ENCODE results near the gene EIF2D. TPM values are rescaled to one million over a fixed set of nuclear protein-coding genes. Genes with fewer than 3 reads are reported as not detected.

The EIF2D gene
- 100 to 1,000 TPM; 100 to 102 TPM for total RNA-seq

- peak within 1 kb of the TSS; percentile 92 for H3K27ac Mint-ChIP-seq
- peaks cover 37% of the 10 kb centered on the region for H3K36me3 Mint-ChIP-seq (ENCODE audit: low read depth)
- TF ChIP-seq CTCF (IDR thresholded peaks at IDR 0.05) = peak; percentile 89
- intact Hi-C loops (cut with micrococcal nuclease) = no loop called here
- DNase-seq = peak; percentile 95
- POLR2A ChIA-PET = interaction anchor here (0.6 to 2.4 kb wide), 11 partner anchors 8 to 54 kb away, joined by 3 to 12 read pairs (median 3); no protein-coding TSS in a partner anchor
- H3K4me1 Mint-ChIP-seq (ENCODE audit: low read depth) = peaks cover 39% of the 10 kb centered on the region
- H3K9me3 Mint-ChIP-seq = no peaks in the 10 kb centered on the region
- peak within 1 kb of the TSS; percentile 91 for H3K4me3 Mint-ChIP-seq
- ATAC-seq = peak; percentile 96
- CTCF ChIA-PET = interaction anchor here (0.7 to 7.1 kb wide), 29 partner anchors 9 to 162 kb away, joined by 3 to 66 read pairs (median 5); partner anchors contain the start of genes DYRK3 and RASSF5
- no peaks in the 10 kb centered on the region for H3K27me3 Mint-ChIP-seq
Measured at GRCh38 chr1:206612129-206612876, at the start of gene EIF2D. EIF2D (minus strand) TSS chr1:206612465; CDS start chr1:206612342, 123 bp downstream.

- DNase-seq (no peak), ATAC-seq (no peak)
- Mint-ChIP-seq H3K4me1 (ENCODE audit: low read depth) (peaks cover 37% of the 10 kb centered on the region), H3K27me3 (peaks cover 40% of the 10 kb centered on the region), H3K27ac (no peak overlapping the region), H3K4me3 (no peak overlapping the region), H3K36me3 (ENCODE audit: low read depth) (no peaks in the 10 kb centered on the region), H3K9me3 (no peaks in the 10 kb centered on the region)
- no peak for TF ChIP-seq CTCF (IDR thresholded peaks at IDR 0.05)
- intact Hi-C loops (cut with micrococcal nuclease) = loop anchor here (5.0 to 10.0 kb wide), 2 partner anchors 56 to 169 kb away; no protein-coding TSS in a partner anchor
- POLR2A ChIA-PET = no interaction called here
- CTCF ChIA-PET = interaction anchor here (2.7 to 14.1 kb wide), 9 partner anchors 8 to 251 kb away, joined by 11 to 340 read pairs (median 46); partner anchors contain the start of gene DYRK3
Measured at GRCh38 chr1:206661161-206661820, 49.0 kb upstream of the EIF2D start.

GRCh38 chr1:206660136-206660535, 47.9 kb upstream of the EIF2D start:
- Mint-ChIP-seq H3K36me3 (ENCODE audit: low read depth) (no peaks in the 10 kb centered on the region), H3K4me1 (ENCODE audit: low read depth) (peaks cover 37% of the 10 kb centered on the region), H3K4me3 (no peak overlapping the region), H3K27ac (no peak overlapping the region), H3K9me3 (no peaks in the 10 kb centered on the region), H3K27me3 (peaks cover 37% of the 10 kb centered on the region)
- no peak for TF ChIP-seq CTCF (IDR thresholded peaks at IDR 0.05)
- DNase-seq (no peak), ATAC-seq (no peak)
- intact Hi-C loops (cut with micrococcal nuclease) = loop anchor here (5.0 to 10.0 kb wide), 2 partner anchors 55 to 168 kb away; no protein-coding TSS in a partner anchor
- POLR2A ChIA-PET = interaction anchor here (1.2 kb wide), 1 partner anchor 24 kb away, joined by 4 read pairs; no protein-coding TSS in a partner anchor
- CTCF ChIA-PET = interaction anchor here (1.1 to 14.1 kb wide), 13 partner anchors 9 to 322 kb away, joined by 3 to 340 read pairs (median 11); partner anchors contain the start of genes DYRK3 and EIF2D

GRCh38 chr1:206658981-206659273, 46.7 kb upstream of the EIF2D start:
- DNase-seq (no peak), ATAC-seq (no peak)
- Mint-ChIP-seq H3K4me3 (no peak overlapping the region), H3K27me3 (peaks cover 34% of the 10 kb centered on the region), H3K27ac (no peak overlapping the region), H3K4me1 (ENCODE audit: low read depth) (peaks cover 32% of the 10 kb centered on the region), H3K36me3 (ENCODE audit: low read depth) (no peaks in the 10 kb centered on the region), H3K9me3 (no peaks in the 10 kb centered on the region)
- intact Hi-C loops (cut with micrococcal nuclease) = no loop called here
- no peak for TF ChIP-seq CTCF (IDR thresholded peaks at IDR 0.05)
- POLR2A ChIA-PET = interaction anchor here (0.8 to 1.3 kb wide), 3 partner anchors 9 to 165 kb away, joined by 3 to 4 read pairs (median 4); no protein-coding TSS in a partner anchor
- CTCF ChIA-PET = interaction anchor here (0.6 to 14.1 kb wide), 34 partner anchors 8 to 360 kb away, joined by 3 to 340 read pairs (median 4); partner anchors contain the start of genes DYRK3, EIF2D and RASSF5
